Activated CD8-positive, alpha-beta memory T cell treated with anti-CD3 and anti-CD28 coated beads, Interleukin-2, amount 50 U/mL, for 24 hours (primary cell): ENCODE data around the gene LIPC.

Experiments
- DNase-seq: peaks from one replicate; pipeline ENCODE4 v3.0.0-alpha.2; 2020; ENCODE audit errors: extremely low read depth

LIPC gene

GRCh38 chr15:58458076-58458475, 26.3 kb downstream of the LIPC start:
- no peak for DNase-seq

- no peak for DNase-seq
These were observed 27.3 kb downstream of the LIPC start for GRCh38 chr15:58459045-58459444.

GRCh38 chr15:58459560-58459959, 27.8 kb downstream of the LIPC start:
- DNase-seq, result no peak

GRCh38 chr15:58460116-58460790, 28.5 kb downstream of the LIPC start:
- no peak for DNase-seq

GRCh38 chr15:58460872-58461271, 29.1 kb downstream of the LIPC start:
- DNase-seq, result no peak

GRCh38 chr15:58462547-58462946, 30.8 kb downstream of the LIPC start:
- no peak for DNase-seq

DNA sequence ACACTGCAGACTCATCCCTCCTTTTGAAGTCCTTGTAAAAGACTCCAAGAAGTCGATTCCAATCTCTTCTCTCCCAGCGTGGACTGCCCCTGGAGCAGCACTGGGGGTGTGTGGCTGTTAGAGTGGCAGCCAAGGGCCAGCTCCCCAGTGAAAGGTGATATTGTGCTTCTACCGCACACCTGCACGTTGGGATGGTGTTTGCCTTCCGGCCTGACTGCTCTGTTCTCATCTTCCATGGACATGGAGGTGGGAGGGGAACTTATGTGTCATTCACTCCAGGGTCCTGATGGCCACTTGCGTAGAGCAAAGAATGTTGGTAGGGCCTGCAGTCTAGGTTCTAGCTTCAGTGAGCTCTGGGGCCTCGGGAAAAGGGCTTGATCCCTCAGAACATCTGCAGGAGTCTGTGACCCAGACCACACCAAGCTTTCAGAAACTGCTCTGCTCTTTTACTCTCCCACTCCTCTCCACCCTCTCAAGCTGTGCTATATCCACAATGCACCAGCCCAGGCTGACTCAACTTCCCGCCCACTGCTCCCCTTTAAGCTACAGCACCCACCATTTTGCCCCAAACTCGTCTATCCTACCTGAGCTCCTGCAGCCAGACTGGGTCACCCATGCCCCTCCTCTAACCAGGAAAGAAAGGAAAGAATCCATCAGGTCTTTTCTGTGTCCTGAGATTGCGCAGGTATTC, 31.3 kb downstream of the LIPC start:
- DNase-seq, result no peak

- no peak for DNase-seq
These were observed 32.2 kb downstream of the LIPC start for GRCh38 chr15:58463815-58464650.

DNA sequence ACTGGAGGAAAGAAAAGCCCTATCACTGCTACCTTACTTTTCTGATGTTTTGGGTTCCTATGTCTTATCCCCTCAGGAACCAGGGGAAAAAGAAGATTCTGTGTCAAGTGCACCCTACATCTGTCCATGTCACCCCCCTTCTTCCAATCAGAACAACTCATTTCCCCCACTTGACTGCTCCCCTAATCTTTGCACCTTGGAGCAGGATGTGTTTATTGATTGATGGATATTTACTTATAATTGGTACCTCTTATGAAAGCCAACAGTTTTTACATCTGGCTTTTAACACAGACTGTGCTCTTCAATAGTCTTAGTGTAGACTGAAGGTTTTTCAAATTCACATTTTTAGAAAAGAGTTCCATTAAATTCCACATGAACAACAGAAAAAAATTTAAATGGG, 33.3 kb downstream of the LIPC start:
- no peak for DNase-seq

- DNase-seq, result no peak
These were observed 34.2 kb downstream of the LIPC start for GRCh38 chr15:58465866-58466517.

DNA sequence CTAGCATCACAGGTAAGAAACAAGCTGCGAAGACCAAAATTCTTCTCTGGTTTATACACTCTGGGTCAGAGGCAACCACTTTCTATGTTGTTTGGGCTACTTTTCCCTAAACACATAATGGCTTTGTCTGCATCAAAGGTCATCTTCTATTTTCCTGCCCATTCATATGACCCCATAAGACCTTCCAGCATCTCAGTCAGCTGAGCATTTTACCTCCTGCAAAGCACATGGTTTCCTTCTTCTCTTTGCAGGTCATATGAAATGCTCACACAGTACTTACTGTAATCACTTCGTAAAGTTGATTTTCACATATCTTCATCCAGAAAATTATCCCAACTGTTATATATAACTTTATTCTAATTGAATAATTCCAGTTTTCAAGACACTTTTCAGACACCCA, 34.8 kb downstream of the LIPC start:
- no peak for DNase-seq

GRCh38 chr15:58467121-58467721, 35.4 kb downstream of the LIPC start:
- DNase-seq, result no peak

GRCh38 chr15:58467722-58468423, 36.1 kb downstream of the LIPC start:
- no peak for DNase-seq

DNA sequence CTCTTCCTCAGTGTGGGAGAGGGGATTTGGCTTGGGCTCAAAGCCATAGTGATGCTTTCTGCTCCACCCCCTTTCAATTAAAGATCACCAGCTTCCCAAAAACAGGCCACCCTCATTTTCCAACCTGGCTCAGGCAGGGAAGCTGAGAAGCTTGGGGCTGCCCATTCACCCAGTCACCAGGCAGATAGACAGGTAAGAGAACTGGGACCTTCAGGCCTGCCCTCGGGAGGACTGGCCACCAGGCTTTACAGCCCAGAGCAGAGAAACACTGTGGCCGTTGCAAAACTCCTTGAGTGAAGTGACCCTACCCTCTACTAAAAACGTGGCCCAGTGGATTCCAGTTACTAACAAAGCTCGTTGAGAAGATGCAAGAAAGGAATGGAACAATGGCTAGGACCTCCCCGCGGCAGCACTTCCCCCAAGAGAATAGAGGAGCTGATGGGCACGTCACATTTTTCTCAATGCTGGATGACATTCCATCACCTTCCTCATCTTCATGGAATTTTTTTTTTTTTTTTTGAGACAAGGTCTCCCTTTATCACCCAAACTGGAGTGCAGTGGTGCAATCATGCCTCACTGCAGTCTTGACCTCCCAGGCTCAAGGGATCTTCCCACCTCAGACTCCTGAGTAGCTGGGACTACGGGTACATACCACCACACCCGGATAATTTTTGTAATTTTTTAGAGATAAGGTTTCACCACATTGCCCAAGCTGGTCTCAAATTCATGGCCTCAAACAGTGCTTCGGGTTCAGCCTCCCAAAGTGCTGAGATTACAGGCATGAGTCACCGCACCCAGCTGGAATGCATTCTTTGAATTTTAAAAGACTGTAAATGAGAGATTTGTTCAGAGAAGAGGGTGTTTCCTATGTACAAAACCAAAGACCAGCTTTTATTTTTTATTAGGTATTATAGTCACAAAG, 37.9 kb downstream of the LIPC start:
- DNase-seq, result no peak

DNA sequence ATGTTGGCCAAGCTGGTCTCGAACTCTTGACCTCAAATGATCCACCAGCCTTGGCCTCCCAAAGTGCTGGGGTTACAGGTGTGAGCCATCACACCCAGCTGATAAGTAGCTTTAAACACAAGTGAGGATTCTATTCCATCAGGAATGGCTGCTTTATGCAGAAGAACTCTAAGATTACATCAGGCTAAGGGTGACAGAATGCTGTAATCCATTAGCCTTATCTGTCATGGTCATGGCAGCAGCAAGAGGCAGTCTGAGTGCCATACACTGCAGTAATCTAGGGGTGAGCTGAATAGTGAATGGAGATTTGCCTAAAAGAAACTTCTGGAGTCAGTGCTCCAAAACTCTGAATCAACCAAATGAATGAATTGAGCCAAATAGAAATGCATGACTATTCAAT, 39.6 kb downstream of the LIPC start:
- DNase-seq, result no peak

- DNase-seq, result no peak
These were observed 40.4 kb downstream of the LIPC start for GRCh38 chr15:58472221-58472620.

GRCh38 chr15:58472821-58473581, 41.2 kb downstream of the LIPC start:
- DNase-seq, result no peak

DNA sequence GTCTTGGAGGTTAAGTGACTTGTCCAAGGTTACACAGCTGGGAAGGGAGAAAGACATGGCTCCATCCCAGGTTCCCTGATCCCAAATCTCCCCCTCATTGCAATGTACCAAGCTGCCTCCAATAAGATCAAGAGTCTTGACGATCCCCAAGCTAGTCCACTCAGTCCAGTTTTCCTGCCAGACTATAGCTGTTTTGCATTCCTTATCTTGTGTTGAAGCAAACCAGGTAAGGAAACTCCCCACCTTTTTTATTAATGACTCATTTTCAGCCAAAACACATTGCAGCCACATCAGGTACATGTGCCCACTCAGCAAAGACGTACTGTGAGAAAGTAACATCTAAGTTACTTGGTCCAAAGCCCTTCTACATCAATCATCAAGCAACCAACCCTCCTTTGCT, 41.9 kb downstream of the LIPC start:
- DNase-seq, result no peak

DNA sequence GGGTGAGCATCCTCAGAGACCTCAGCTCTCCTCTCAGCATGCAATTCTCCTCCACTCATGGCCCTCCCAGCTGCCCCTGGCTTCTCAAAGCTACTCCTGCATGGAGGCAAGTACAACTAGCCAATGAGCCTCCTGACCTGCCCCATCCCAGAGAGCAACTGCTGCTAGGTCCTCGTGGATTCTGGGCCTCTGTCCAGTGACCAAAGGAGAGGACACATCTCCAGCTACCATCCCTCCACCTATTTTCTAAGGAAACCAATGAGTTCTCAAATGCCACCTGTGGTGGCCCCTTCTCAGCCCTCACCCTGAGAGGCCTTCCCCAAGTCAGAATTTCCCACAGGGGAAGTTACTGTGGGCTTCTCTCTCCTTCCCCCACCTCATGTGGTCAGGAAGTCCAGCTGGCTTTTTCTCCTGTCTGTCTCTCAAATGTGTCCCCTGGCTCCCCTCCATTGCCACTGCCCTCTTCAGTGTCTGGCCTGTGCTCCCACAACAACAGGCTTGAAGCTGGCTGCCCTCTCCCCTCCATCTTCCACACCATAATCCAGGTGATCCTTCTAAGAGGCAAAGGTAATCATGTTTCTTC, 43.0 kb downstream of the LIPC start:
- DNase-seq, result no peak
